Fibroblast of lung (primary cell): ENCODE measurements around the gene BCL2L11.

Source experiments
- EZH2 ChIP-seq: IDR thresholded peaks from 2 replicates; pipeline ENCODE4 v1.5.1; 2012; ENCODE audit warnings: low read length, control low read depth, mild to moderate bottlenecking; ENCODE audit errors: missing control alignments
- TF ChIP-seq, protein P1 (sequence below), 2 donors: IDR thresholded peaks in 1 of 2; conservative IDR thresholded peaks in 1 of 2; 1 replicate in 1 of 2; 2 replicates in 1 of 2; pipeline ENCODE4 v1.5.1; 2011 to 2012; ENCODE audit warnings: low read length in 2 of 2, control low read depth in 1 of 2, inconsistent platforms in 1 of 2, low read depth in 1 of 2, mild to moderate bottlenecking in 1 of 2

DNA sequence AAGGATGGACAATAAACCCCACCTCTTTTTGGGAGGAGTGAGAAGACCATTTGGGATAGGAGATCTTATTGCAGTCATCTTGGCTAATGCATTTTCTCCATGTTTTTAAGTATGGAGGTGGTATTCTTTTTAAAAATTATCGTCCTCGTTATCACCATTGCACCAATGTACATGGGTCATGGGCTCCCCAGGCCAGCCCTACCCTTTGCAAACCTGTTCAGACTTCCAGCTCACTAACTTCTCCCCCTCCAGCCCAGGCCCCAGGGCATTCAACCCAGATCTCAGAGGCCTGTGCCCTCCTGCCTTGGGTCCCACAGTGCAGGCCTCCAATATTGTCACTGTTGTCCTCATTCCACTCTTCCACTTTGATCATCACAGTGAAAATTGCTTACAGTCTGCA lies 68.4 kb downstream of the BCL2L11 start:
- TF ChIP-seq, protein P1, sequence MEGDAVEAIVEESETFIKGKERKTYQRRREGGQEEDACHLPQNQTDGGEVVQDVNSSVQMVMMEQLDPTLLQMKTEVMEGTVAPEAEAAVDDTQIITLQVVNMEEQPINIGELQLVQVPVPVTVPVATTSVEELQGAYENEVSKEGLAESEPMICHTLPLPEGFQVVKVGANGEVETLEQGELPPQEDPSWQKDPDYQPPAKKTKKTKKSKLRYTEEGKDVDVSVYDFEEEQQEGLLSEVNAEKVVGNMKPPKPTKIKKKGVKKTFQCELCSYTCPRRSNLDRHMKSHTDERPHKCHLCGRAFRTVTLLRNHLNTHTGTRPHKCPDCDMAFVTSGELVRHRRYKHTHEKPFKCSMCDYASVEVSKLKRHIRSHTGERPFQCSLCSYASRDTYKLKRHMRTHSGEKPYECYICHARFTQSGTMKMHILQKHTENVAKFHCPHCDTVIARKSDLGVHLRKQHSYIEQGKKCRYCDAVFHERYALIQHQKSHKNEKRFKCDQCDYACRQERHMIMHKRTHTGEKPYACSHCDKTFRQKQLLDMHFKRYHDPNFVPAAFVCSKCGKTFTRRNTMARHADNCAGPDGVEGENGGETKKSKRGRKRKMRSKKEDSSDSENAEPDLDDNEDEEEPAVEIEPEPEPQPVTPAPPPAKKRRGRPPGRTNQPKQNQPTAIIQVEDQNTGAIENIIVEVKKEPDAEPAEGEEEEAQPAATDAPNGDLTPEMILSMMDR (conservative IDR thresholded peaks at IDR 0.05 in 1 of 2, IDR thresholded peaks at IDR 0.05 in 1 of 2; ENCODE audit: low read depth in 1 of 2, low read length in 2 of 2) = no peak
- no peak for TF ChIP-seq EZH2
